ENCODE results near the gene BPIFB6.

BPIFB6 gene

GRCh38 chr20:33092361-33092760 is 60.9 kb downstream of the BPIFB6 start:
- no peak for DNase-seq (ENCODE audit: low read depth)

GRCh38 chr20:33093074-33093473 is 61.6 kb downstream of the BPIFB6 start:
- no peak for DNase-seq (ENCODE audit: low read depth)

GRCh38 chr20:33093582-33093981 is 62.1 kb downstream of the BPIFB6 start:
- no peak for DNase-seq (ENCODE audit: low read depth)
